Measurements from ENCODE around the gene INPPL1. TPM values are rescaled to one million over a fixed set of nuclear protein-coding genes. Genes with fewer than 3 reads are reported as not detected.

INPPL1 gene
- total RNA-seq, 1 experiment from 2014 or later, result 214 TPM

DNA sequence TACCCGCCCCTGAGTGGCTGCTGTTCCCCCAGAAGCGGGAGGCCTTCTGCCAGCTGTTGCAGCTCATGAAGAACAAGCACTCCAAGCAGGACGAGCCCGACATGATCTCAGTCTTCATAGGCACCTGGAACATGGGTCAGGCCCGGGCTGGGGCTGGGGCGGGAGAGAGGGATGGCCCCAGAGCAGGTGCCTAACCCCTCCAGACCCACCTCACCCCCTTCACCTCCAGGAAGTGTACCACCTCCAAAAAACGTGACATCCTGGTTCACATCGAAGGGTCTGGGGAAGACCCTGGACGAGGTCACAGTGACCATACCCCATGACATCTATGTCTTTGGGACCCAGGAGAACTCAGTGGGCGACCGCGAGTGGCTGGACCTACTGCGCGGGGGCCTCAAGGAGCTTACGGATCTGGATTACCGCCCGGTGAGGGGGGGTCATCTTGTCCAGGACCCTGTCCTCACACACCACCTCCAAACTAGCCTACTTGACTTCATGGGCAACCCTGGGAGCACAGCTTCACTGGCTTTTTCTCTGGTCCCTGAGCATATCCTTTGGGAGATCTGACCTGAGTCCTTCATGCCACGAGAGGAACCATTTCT lies 6.3 kb downstream of the INPPL1 start:
- Mint-ChIP-seq H3K27me3 (ENCODE audit: low read depth) (no peaks in the 10 kb centered on the region), H3K27ac (no peak overlapping the region), H3K36me3 (ENCODE audit: insufficient read depth in 1 of 3, low read depth in 3 of 3) (peaks cover 41 to 92% (median 91%) of the 10 kb centered on the region in 3 experiments; a peak in 6 of 7 replicates), H3K4me1 (peaks cover 5 to 12% of the 10 kb centered on the region in 2 experiments; a peak in 3 of 4 replicates), H3K9me3 (no peaks in the 10 kb centered on the region), H3K4me3 (no peak overlapping the region)
- H4K8ac ChIP-seq (replicated peaks; ENCODE audit: insufficient read length, low read depth, low read length), result no peak overlapping the region
- no peak overlapping the region for H2BK15ac ChIP-seq (ENCODE audit: low read depth, low read length)
- H3K18ac ChIP-seq (ENCODE audit: insufficient read length, low read depth, low read length), result no peak overlapping the region
- no peaks in the 10 kb centered on the region; the same call in 1 of the 2 replicates for H3K4me1 ChIP-seq (ENCODE audit: insufficient read depth, low read length)
- no peak overlapping the region for H3K56ac ChIP-seq (ENCODE audit: insufficient read length, low read depth, low read length)
- peaks cover 2% of the 10 kb centered on the region for H4K20me1 ChIP-seq (ENCODE audit: control insufficient read depth, insufficient read depth, insufficient read length)
- no peak overlapping the region for H2BK120ac ChIP-seq (ENCODE audit: low read depth, low read length, poor library complexity, severe bottlenecking)
- no peak overlapping the region for H3K4me2 ChIP-seq (ENCODE audit: insufficient read depth, insufficient read length, low read length)
- no peak overlapping the region for H2BK12ac ChIP-seq (ENCODE audit: insufficient read length, low read depth, low read length)
- H3K4ac ChIP-seq (ENCODE audit: low read depth, low read length), result no peak overlapping the region
- H3K79me2 ChIP-seq (ENCODE audit: insufficient read depth, low read length), result 0 out of 2 replicates have a peak, but pooled peaks cover 2% of the 10 kb centered on the region
- no peaks in the 10 kb centered on the region for H3K23me2 ChIP-seq (ENCODE audit: insufficient read length, low read depth, low read length, poor library complexity, severe bottlenecking)
- H4K5ac ChIP-seq (ENCODE audit: insufficient read length, low read depth, low read length), result no peak overlapping the region
- TF ChIP-seq, protein P1, sequence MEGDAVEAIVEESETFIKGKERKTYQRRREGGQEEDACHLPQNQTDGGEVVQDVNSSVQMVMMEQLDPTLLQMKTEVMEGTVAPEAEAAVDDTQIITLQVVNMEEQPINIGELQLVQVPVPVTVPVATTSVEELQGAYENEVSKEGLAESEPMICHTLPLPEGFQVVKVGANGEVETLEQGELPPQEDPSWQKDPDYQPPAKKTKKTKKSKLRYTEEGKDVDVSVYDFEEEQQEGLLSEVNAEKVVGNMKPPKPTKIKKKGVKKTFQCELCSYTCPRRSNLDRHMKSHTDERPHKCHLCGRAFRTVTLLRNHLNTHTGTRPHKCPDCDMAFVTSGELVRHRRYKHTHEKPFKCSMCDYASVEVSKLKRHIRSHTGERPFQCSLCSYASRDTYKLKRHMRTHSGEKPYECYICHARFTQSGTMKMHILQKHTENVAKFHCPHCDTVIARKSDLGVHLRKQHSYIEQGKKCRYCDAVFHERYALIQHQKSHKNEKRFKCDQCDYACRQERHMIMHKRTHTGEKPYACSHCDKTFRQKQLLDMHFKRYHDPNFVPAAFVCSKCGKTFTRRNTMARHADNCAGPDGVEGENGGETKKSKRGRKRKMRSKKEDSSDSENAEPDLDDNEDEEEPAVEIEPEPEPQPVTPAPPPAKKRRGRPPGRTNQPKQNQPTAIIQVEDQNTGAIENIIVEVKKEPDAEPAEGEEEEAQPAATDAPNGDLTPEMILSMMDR (conservative IDR thresholded peaks at IDR 0.05), result no peak
- H3K9ac ChIP-seq (ENCODE audit: extremely low read depth, insufficient read length, low read length), result no peak overlapping the region
- H2BK20ac ChIP-seq (ENCODE audit: low read depth, low read length, poor library complexity, severe bottlenecking), result no peak overlapping the region
- H3K14ac ChIP-seq (ENCODE audit: insufficient read depth, low read length), result no peak overlapping the region
- H2AK5ac ChIP-seq (ENCODE audit: insufficient read length, low read length), result no peak overlapping the region
- H3T11ph ChIP-seq (ENCODE audit: low read length), result no peak overlapping the region
- H3K27me3 ChIP-seq (ENCODE audit: insufficient read depth, low read length), result no peaks in the 10 kb centered on the region
- H3K9me3 ChIP-seq (ENCODE audit: control insufficient read depth, low read depth, low read length), result no peaks in the 10 kb centered on the region
- no peaks in the 10 kb centered on the region for H3K79me1 ChIP-seq (ENCODE audit: insufficient read depth, low read depth, low read length, poor library complexity, severe bottlenecking)
- H2BK5ac ChIP-seq (ENCODE audit: insufficient read length, low read length), result no peak overlapping the region
- H3K23ac ChIP-seq (ENCODE audit: insufficient read length, low read depth, low read length), result no peak overlapping the region
- no peak for DNase-seq
- H3K27ac ChIP-seq (ENCODE audit: insufficient read length, low read depth, low read length), result no peak overlapping the region
- no peak overlapping the region for H4K91ac ChIP-seq (ENCODE audit: insufficient read length, low read depth, low read length)
- H2AFZ ChIP-seq (ENCODE audit: low read length), result no peak overlapping the region
- WGBS (ENCODE audit: extremely low coverage, insufficient read length, low lambda C conversion rate), result no CpG with 5 or more reads among the region's 18 CpGs
